ENCODE data around the gene NHP2.
"Not testable (repeated sequence)": the region's sequence is repeated elsewhere in the genome, so short reads cannot be mapped to it uniquely, and the experiment has no call there.

NHP2 gene

GRCh38 chr5:178137991-178138390 lies 15.7 kb downstream of the NHP2 start:
- DNase-seq = no peak
- no peak overlapping the region for H3K27ac ChIP-seq
- TF ChIP-seq CTCF (IDR thresholded peaks at IDR 0.05; ENCODE audit: low read depth, low read length) = no peak
- no peaks in the 10 kb centered on the region for H3K9me3 ChIP-seq (ENCODE audit: severe bottlenecking)
- no peaks in the 10 kb centered on the region; the same call in 1 of the 2 replicates for H3K36me3 ChIP-seq
- H3K27me3 ChIP-seq (ENCODE audit: insufficient read depth, low read depth, severe bottlenecking) = no peaks in the 10 kb centered on the region
- H3K4me3 ChIP-seq (ENCODE audit: low read depth, low read length) = no peak overlapping the region

DNA sequence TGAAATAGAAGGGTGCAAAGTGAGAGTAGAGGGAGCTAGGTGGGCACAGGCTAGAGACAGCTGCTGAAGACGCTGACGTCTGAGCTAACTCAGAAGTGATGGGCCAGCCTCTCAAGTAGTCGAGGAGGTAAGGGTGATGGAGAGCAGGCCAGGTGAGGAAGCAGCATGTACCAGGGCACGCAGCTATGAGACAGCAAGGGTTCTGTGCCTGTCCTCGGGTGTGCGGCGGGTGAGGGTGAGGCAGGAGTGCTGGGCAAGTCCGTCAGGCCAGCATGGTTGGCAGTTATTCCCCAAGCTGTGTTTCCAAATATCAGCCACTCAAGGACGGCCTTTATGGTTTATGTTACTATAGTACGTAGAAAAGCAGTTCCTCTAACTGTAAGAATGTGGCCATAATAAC lies 16.7 kb downstream of the NHP2 start:
- DNase-seq = no peak
- no peaks in the 10 kb centered on the region for H3K9me3 ChIP-seq (ENCODE audit: severe bottlenecking)
- no peak overlapping the region for H3K27ac ChIP-seq
- no peaks in the 10 kb centered on the region for H3K36me3 ChIP-seq
- no peak overlapping the region for H3K4me3 ChIP-seq (ENCODE audit: low read depth, low read length)
- TF ChIP-seq CTCF (IDR thresholded peaks at IDR 0.05; ENCODE audit: low read depth, low read length) = no peak
- no peaks in the 10 kb centered on the region for H3K27me3 ChIP-seq (ENCODE audit: insufficient read depth, low read depth, severe bottlenecking)

- peak overlapping the region; percentile 96 for H3K27ac ChIP-seq
- no peaks in the 10 kb centered on the region for H3K27me3 ChIP-seq (ENCODE audit: insufficient read depth, low read depth, severe bottlenecking)
- H3K4me3 ChIP-seq (ENCODE audit: low read depth, low read length) = peak overlapping the region; percentile 73
These were observed 22.2 kb downstream of the NHP2 start for GRCh38 chr5:178131446-178131996.

DNA sequence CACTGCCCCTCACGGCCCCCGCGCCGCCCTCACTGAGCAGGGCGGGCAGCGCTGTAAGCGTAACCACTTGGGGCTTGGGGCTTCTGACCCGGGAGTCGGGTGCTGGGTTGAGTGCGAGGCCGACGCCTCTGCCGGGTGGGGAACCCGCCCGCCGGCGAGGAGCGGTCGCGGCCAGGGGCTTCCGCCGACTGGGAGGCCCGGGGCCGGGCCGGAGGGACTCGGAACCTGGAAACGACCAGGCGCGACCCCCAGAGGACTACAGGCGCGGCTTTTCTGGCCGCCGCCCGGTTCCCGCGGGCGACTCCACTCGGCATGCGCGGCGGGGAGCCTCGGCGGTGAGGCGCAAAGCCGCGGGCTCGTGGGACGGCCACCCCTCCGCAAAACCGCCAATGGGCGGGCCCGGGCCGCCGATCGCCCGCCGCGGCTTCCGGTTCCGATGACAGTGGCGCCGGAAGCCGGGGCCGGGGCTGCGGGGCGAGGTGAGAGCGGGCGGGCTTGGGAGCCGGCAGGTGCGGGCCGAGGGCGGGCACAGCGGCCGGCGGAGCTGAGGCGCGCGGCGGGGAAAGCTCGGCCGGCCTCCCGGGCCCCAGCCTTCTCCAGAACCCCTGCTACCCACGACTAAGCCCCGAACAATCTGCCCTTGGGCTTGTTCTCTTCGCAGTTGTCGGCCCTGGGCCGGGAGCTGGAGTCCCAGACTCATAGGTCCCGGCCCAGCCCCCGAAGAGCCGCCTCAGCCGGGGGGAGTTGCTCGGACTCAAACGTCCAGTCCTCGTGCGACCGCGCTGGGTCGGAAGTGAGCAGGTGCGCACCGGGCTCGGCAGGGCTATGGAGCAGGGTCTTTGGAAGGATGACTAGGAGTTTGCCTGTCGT lies 22.9 kb downstream of the NHP2 start, which contains the start of gene RMND5B:
RMND5B (plus strand) TSS at position 439 of the 870 bp plus-strand sequence. CDS start 7,106 bp downstream, outside the sequence.
- H3K36me3 ChIP-seq = no peaks in the 10 kb centered on the region
- DNase-seq = peak; percentile 75
- no peaks in the 10 kb centered on the region for H3K9me3 ChIP-seq (ENCODE audit: severe bottlenecking)
- H3K27ac ChIP-seq = peak within 1 kb of the TSS; percentile 96
- no peak for TF ChIP-seq CTCF (IDR thresholded peaks at IDR 0.05; ENCODE audit: low read depth, low read length)
- no peaks in the 10 kb centered on the region for H3K27me3 ChIP-seq (ENCODE audit: insufficient read depth, low read depth, severe bottlenecking)
- H3K4me3 ChIP-seq (ENCODE audit: low read depth, low read length) = peak within 1 kb of the TSS; percentile 73

More at GRCh38 chr5:178131446-178131996, 22.2 kb downstream of the NHP2 start:
- no peaks in the 10 kb centered on the region for H3K36me3 ChIP-seq
- no peak for TF ChIP-seq CTCF (IDR thresholded peaks at IDR 0.05; ENCODE audit: low read depth, low read length)
- DNase-seq = no peak
- no peaks in the 10 kb centered on the region for H3K9me3 ChIP-seq (ENCODE audit: severe bottlenecking)

DNA sequence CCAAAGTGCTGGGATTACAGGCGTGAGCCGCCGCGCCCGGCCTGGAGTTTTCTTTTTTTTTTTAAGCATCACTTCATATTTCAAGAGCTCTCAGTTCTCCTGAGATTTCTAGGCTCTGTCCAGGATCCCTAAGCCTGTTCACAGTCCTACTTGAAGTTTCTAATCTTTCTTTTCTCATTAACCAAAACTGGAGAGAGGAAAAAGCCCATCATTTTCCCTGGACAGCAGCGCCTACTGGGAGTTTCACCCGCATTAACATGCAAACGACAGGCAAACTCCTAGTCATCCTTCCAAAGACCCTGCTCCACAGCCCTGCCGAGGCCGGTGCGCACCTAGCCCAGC lies 23.5 kb downstream of the NHP2 start:
- Histone ChIP-seq H3K27ac (peak overlapping the region; percentile 96), H3K4me3 (ENCODE audit: low read depth, low read length) (peak overlapping the region; percentile 54)
- H3K27me3 ChIP-seq (ENCODE audit: insufficient read depth, low read depth, severe bottlenecking); H3K36me3 ChIP-seq; DNase-seq; H3K9me3 ChIP-seq (ENCODE audit: severe bottlenecking): not testable (repeated sequence)

DNA sequence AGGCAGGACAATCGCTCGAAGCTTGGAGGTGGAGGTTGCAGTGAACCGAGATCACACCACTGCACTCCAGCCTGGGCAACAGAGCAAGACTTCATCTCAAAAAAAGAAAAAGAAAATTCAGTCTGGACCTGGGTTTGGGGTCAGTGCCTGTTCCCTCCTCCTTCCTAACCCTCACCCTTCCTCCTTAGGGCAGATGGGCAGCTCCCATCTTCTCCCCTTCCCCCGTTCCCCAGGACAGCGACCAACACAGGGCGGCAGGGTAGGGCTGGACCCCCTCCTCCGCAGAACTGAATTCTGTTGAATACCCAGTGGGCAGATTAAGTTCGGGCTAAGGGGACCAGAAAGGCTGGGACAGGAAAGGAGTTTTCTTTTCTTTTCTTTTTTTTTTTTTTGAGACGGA lies 24.4 kb downstream of the NHP2 start:
- Histone ChIP-seq H3K27ac (no peak overlapping the region), H3K4me3 (ENCODE audit: low read depth, low read length) (no peak overlapping the region), H3K27me3 (ENCODE audit: insufficient read depth, low read depth, severe bottlenecking) (no peaks in the 10 kb centered on the region), H3K9me3 (ENCODE audit: severe bottlenecking) (no peaks in the 10 kb centered on the region), H3K36me3 (no peaks in the 10 kb centered on the region)
- no peak for DNase-seq
- TF ChIP-seq CTCF (IDR thresholded peaks at IDR 0.05; ENCODE audit: low read depth, low read length) = no peak

DNA sequence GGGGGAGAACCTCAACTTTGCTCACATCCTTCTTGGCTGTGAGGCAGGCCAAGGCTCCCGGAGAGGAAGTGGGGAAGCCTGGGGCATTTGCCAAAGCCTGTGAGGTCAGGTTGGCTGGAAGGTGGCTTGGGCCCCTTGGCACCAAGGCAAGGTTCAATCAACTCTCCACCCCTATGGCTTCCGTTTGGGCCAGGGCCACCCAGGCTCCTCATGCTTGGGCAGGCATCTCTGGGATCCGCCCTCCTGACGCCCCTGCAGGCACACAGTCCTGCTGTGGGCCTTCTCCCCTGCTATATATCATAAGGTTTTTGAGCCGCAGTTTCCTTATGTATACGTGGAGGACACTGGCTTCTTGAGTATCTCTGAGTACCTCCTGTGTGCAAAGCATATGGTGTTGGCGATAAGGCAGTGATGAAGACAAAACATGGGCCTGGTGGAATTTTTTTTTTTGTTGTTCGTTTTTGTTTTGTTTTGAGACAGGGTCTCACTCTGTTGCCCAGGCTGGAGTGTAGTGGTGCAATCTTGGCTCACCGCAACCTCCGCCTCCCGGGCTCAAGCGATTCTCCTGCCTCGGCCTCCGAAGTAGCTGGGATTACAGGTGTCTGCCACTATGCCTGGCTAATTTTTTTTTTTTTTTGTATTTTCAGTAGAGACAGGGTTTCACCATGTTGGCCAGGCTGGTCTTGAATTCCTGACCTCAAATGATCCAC lies 26.2 kb downstream of the NHP2 start:
- not testable (repeated sequence) for H3K27me3 ChIP-seq (ENCODE audit: insufficient read depth, low read depth, severe bottlenecking); H3K9me3 ChIP-seq (ENCODE audit: severe bottlenecking); H3K36me3 ChIP-seq; H3K4me3 ChIP-seq (ENCODE audit: low read depth, low read length); DNase-seq; H3K27ac ChIP-seq

Data from WERI-Rb-1 (cell line).